NCI-H345 treated with DMSO at 0.1 percent for 48 hours (cell line): ENCODE data around the gene B3GALT2.
"Not testable (repeated sequence)": the region's sequence is repeated elsewhere in the genome, so short reads cannot be mapped to it uniquely, and the experiment has no call there.

ENCODE experiments used
- DNase-seq: peaks from one replicate; lab custom pipeline; 2025; ENCODE audit not compliant: unreplicated experiment; lab: John Stamatoyannopoulos, UW

The B3GALT2 gene

GRCh38 chr1:193185901-193186731 is at the start of gene B3GALT2:
B3GALT2 (minus strand) TSS chr1:193186613; CDS start chr1:193181562, 5,051 bp downstream.
- DNase-seq: peak; percentile 88

- DNase-seq: no peak
Observed at GRCh38 chr1:193234530-193234929, 48.1 kb upstream of the B3GALT2 start.

GRCh38 chr1:193231146-193231545 is 44.7 kb upstream of the B3GALT2 start:
- not testable (repeated sequence) for DNase-seq

GRCh38 chr1:193229136-193229535 is 42.7 kb upstream of the B3GALT2 start:
- no peak for DNase-seq

GRCh38 chr1:193222056-193222615 is 35.7 kb upstream of the B3GALT2 start:
- DNase-seq: no peak

GRCh38 chr1:193221651-193222050 is 35.2 kb upstream of the B3GALT2 start:
- DNase-seq: no peak

GRCh38 chr1:193219391-193219790 is 33.0 kb upstream of the B3GALT2 start:
- DNase-seq: no peak

GRCh38 chr1:193216920-193217319 is 30.5 kb upstream of the B3GALT2 start:
- DNase-seq: no peak

- no peak for DNase-seq
Observed at GRCh38 chr1:193213998-193214397, 27.6 kb upstream of the B3GALT2 start.

- no peak for DNase-seq
Observed at GRCh38 chr1:193212637-193213036, 26.2 kb upstream of the B3GALT2 start.

- no peak for DNase-seq
Observed at GRCh38 chr1:193211539-193211938, 25.1 kb upstream of the B3GALT2 start.

- no peak for DNase-seq
Observed at GRCh38 chr1:193210996-193211395, 24.6 kb upstream of the B3GALT2 start.

- no peak for DNase-seq
Observed at GRCh38 chr1:193201021-193201420, 14.6 kb upstream of the B3GALT2 start.

GRCh38 chr1:193199940-193200339 is 13.5 kb upstream of the B3GALT2 start:
- no peak for DNase-seq

- DNase-seq: no peak
Observed at GRCh38 chr1:193192586-193192985, 6.2 kb upstream of the B3GALT2 start.

GRCh38 chr1:193190096-193190744 is 3.8 kb upstream of the B3GALT2 start:
- no peak for DNase-seq

- no peak for DNase-seq
Observed at GRCh38 chr1:193189442-193190095, 3.2 kb upstream of the B3GALT2 start.

GRCh38 chr1:193188915-193189314 is 2.5 kb upstream of the B3GALT2 start:
- not testable (repeated sequence) for DNase-seq

GRCh38 chr1:193187114-193187513 is 701 bp upstream of the B3GALT2 start:
- DNase-seq: no peak

GRCh38 chr1:193185211-193185610 is 1.2 kb downstream of the B3GALT2 start:
- peak; percentile 6 for DNase-seq

GRCh38 chr1:193184776-193185175 is 1.6 kb downstream of the B3GALT2 start:
- no peak for DNase-seq
